Stomach (tissue), 4 donors: ENCODE data around the gene PEF1.

Source experiments
- POLR2A ChIP-seq, 4 donors: fragments of 450-650 bp; IDR thresholded peaks; one replicate each; pipeline ENCODE4 v1.6.1; 2016; ENCODE audit warnings: antibody characterized with exemption in 4 of 4, control low read depth in 2 of 4, mild to moderate bottlenecking in 1 of 4, moderate library complexity in 1 of 4
- POLR2AphosphoS5 ChIP-seq, 3 donors: sonication (generic); formaldehyde crosslinking; IDR thresholded peaks; one replicate each; pipeline ENCODE4 v1.6.1; 2016; ENCODE audit warnings: antibody characterized with exemption in 3 of 3
- TF ChIP-seq, protein P1 (sequence below), 7 experiments: fragments of 450-650 bp in 4 of 7; fragments of 200-600 bp in 3 of 7; sonication (generic) in 3 of 7; IDR thresholded peaks; one replicate each; pipeline ENCODE4 v1.5.1; 2016 to 2019; ENCODE audit warnings: antibody characterized with exemption in 7 of 7, control low read depth in 2 of 7, mild to moderate bottlenecking in 1 of 7

DNA sequence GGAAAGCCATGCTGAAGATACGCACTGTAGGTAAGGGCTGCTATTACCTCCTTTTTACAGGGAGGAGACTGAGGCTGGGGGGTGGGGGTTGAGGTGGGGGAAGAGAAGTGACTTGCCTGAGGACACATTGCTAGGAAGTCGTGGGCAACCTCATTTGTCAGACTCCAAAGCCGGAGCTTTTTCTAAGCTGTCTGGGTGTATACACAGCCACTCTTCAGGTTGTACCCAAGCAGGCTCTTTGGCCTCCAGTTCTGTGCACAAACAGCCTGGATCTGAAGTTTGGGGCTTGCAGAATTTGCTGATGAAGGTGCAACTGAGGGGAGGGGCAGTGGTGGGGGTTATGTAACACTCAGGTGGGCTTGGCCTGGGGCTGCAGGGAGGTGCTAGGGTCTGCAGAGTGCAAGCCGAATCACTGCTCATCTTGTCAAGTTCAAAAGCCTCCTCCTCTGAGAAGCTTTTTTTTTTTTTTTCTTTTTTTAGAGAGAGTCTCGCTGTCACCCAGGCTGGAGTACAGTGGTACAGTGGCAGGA is 51.5 kb downstream of the PEF1 start:
- TF ChIP-seq, protein P1, sequence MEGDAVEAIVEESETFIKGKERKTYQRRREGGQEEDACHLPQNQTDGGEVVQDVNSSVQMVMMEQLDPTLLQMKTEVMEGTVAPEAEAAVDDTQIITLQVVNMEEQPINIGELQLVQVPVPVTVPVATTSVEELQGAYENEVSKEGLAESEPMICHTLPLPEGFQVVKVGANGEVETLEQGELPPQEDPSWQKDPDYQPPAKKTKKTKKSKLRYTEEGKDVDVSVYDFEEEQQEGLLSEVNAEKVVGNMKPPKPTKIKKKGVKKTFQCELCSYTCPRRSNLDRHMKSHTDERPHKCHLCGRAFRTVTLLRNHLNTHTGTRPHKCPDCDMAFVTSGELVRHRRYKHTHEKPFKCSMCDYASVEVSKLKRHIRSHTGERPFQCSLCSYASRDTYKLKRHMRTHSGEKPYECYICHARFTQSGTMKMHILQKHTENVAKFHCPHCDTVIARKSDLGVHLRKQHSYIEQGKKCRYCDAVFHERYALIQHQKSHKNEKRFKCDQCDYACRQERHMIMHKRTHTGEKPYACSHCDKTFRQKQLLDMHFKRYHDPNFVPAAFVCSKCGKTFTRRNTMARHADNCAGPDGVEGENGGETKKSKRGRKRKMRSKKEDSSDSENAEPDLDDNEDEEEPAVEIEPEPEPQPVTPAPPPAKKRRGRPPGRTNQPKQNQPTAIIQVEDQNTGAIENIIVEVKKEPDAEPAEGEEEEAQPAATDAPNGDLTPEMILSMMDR (IDR thresholded peaks at IDR 0.05): no peak
- TF ChIP-seq POLR2A (IDR thresholded peaks at IDR 0.05) (no peak), POLR2AphosphoS5 (IDR thresholded peaks at IDR 0.05) (no peak)
